Panc1 (cell line): ENCODE measurements around the gene RFX2.

Experiments used
- CTCF ChIP-seq: fragments of 450-650 bp; IDR thresholded peaks from 2 replicates; pipeline ENCODE4 v1.5.1; 2017; ENCODE audit warnings: mild to moderate bottlenecking
- SIN3A ChIP-seq: IDR thresholded peaks from 2 replicates; pipeline ENCODE4 v1.6.1; 2012; ENCODE audit warnings: low read depth, mild to moderate bottlenecking, low read length, moderate library complexity, borderline replicate concordance; ENCODE audit not compliant: insufficient read depth
- TCF7L2 ChIP-seq: IDR thresholded peaks from 2 replicates; pipeline ENCODE4 v1.6.1; 2011; ENCODE audit warnings: mild to moderate bottlenecking, low read depth, low read length, inconsistent platforms

GRCh38 chr19:5999693-6000092, 110.6 kb downstream of the RFX2 start:
- TF ChIP-seq TCF7L2 (no peak), CTCF (no peak), SIN3A (no peak)
